GM19193 (cell line): ENCODE results near the gene MORN4.

Experiments used
- POLR2A ChIP-seq: IDR thresholded peaks from 4 replicates; pipeline ENCODE4 v1.6.1; 2011; ENCODE audit not compliant: insufficient read depth, insufficient read length; ENCODE audit errors: extremely low read depth

MORN4 gene

DNA sequence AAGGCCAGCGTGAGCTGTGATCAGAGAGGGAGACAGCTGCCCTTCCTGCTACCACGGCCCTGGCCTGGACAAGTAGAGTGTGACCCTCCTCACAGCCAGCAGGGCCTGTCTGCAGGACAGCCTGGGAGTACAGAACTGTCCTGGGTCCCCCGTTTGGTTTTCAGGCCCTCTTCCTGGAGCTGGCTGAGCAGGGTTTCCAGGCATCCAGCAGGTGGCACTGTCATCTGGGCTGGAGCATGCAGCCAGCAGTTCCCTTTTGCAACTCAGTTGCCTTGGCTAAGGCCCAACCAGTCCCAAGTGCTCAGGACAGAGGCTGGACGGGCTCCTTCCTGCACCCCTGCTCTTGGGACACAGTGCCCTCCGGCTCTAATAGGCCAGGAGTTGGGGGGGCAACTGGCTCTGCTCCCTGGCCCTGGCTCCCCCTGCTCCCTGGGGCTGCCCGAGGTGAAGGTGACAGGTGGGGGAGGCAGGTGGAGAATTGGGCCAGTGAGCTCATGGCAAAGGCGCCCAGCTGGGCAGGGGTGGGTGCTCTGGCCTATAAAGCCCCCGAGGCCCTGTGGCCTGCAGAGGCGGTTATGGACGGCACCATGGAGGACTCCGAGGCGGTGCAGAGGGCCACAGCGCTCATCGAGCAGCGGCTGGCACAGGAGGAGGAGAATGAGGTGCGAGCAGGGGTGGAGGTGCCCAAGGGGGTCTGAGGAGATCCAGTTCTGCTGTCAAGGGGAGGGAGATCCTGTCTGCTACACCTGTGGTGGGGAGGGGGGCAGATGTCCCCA is 60.9 kb downstream of the MORN4 start, which contains the start of gene ANKRD2:
ANKRD2 (plus strand) TSS at position 566 of the 776 bp plus-strand sequence; CDS start at position 576, 10 bp downstream.
- TF ChIP-seq POLR2A: no peak

DNA sequence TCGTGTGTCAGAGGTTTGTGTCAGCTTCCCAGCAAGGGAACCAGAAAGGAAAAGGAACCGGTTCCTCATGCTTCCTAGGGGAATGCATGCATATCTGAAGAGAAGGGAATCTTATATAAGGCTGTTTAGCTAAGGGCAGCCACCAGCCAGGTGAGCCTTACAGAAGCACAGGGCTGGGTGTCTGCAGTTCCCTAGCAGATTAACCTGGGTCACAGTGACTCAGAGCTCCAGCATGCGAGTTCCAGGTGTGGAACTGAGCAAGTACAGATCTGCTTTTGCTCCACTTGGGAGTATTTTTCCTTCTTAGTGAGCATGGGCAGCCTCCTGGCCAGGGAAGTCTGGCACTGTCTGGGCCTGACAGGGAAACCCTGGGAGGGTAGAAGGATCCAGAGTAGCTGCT is 61.7 kb downstream of the MORN4 start:
- TF ChIP-seq POLR2A: no peak

DNA sequence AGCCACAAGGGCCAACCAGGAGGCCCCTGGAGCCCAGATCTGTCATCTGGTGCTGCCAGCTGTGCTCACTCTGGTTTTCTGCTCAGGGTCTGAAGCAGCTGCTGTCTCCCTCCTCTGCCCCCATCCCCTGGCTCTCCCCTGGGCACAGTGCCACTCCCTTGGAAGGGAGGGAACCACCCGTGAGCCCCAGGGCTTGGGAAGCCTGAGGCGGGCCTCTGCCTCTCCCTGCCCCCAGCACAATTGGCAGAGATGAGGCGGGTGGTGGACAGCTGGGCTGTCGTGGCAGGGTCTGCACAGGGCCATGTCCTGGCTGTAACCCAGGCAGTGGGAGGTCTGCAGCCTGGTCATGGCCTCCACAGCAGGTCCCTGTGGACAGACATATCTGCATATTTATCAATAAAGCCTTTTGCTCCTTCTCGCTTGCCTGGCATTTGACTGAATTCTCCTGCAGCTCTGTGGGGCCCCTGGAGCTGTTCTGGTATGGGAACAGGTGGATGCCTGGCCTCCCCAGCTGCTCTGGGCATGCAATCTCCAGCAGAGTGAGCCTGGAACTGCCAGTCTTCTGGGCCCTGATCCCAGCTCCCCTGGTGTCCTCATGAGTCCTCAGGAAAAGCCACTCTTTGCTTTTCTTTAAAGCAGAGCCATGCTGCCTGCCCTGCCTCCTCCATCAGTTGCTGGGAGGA is 62.4 kb downstream of the MORN4 start:
- no peak for TF ChIP-seq POLR2A

DNA sequence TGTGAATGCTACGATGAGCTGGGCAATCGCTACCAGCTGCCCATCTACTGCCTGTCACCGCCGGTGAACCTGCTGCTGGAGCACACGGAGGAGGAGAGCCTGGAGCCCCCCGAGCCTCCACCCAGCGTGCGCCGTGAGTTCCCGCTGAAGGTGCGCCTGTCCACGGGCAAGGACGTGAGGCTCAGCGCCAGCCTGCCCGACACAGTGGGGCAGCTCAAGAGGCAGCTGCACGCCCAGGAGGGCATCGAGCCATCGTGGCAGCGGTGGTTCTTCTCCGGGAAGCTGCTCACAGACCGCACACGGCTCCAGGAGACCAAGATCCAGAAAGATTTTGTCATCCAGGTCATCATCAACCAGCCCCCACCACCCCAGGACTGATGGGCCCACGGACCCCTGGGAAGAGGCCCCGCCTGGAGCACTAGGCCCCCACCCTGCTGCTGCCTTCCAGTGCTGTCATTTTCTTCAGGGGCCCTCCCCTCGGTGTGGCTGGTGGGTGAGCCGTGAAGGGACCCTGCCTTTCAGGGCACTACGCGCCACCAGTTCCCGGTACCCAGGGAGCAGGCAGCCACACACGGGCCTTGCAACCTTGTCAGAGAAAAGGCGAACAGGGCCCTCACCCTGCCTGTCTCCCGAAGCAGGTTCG is 63.0 kb downstream of the MORN4 start:
- no peak for TF ChIP-seq POLR2A

DNA sequence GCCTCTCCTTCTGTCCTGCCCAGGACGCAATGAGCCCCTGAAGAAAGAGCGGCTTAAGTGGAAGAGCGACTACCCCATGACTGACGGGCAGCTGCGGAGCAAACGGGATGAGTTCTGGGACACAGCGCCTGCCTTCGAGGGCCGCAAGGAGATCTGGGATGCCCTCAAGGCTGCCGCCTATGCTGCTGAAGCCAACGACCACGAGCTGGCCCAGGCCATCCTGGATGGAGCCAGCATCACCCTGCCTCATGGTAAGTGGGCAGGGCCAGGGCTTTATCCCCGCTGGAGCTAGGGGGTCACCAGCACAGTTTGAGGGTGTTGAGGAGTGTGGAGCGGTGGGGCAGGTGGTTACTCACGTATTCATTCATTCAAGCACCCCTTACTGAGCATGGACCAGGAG is 65.4 kb downstream of the MORN4 start:
- no peak for TF ChIP-seq POLR2A

DNA sequence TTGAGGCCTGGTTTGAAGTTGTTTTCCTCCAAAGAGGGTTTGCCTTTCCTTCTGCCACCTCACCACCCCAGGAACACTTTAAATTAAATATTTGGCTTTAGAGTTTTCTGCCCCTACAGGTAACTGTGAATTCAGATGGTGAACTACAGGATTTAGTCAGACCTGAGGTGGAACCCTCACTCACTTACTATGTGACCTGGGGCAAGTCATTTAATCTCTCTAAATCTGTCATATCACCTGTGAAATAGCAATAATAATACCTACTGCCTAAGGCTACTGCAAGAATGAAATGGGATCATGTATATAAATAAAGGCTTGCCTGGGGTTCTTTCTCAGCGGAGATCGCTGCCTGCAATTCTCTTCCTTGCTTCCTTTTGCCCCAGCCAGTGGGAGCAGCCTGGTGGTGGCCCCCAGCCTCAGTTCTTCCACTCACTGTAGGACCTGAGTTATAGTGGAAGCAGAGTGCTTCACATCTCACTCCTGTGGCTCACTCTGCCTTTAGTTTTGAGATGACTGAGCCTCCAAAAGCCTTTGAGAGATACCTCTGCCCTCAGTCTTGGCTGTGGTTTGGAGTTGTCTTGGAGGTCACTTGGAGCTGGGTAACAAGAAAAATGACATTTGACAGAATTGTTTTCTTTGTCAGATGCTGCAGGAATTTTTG is 66.8 kb downstream of the MORN4 start:
- no peak for TF ChIP-seq POLR2A

DNA sequence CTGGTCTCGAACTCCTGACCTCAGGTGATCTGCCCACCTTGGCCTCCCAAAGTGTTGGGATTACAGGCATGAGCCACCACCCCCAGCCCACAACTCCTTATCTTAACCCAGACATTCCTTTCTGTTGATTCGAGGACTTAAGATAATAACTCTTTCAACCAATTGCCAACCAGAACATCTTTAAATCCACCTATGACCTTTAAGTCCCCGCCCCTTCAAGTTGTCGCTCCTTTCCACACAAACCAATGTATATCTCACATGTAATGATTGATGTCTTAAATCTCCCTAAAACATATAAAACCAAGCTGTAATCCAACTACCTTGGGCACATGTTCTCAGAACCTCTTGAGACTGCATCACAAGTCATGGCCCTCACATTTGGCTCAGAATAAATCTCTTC is 68.5 kb downstream of the MORN4 start:
- TF ChIP-seq POLR2A: no peak
